GM12801 (cell line): ENCODE results near the gene FAM219A.

ENCODE experiments used
- TF ChIP-seq, protein P1 (sequence below): IDR thresholded peaks from one replicate; pipeline ENCODE4 v1.5.1; 2011; ENCODE audit warnings: control low read depth; ENCODE audit not compliant: insufficient read length; ENCODE audit errors: extremely low read depth

FAM219A gene

GRCh38 chr9:34458013-34458958 is at the start of gene FAM219A, which contains the start of gene DNAI1:
FAM219A (minus strand) TSS chr9:34458570; CDS start chr9:34458263, 307 bp downstream.
DNAI1 (plus strand) TSS chr9:34458805; CDS start chr9:34459006, 201 bp downstream.
- TF ChIP-seq, protein P1, sequence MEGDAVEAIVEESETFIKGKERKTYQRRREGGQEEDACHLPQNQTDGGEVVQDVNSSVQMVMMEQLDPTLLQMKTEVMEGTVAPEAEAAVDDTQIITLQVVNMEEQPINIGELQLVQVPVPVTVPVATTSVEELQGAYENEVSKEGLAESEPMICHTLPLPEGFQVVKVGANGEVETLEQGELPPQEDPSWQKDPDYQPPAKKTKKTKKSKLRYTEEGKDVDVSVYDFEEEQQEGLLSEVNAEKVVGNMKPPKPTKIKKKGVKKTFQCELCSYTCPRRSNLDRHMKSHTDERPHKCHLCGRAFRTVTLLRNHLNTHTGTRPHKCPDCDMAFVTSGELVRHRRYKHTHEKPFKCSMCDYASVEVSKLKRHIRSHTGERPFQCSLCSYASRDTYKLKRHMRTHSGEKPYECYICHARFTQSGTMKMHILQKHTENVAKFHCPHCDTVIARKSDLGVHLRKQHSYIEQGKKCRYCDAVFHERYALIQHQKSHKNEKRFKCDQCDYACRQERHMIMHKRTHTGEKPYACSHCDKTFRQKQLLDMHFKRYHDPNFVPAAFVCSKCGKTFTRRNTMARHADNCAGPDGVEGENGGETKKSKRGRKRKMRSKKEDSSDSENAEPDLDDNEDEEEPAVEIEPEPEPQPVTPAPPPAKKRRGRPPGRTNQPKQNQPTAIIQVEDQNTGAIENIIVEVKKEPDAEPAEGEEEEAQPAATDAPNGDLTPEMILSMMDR = no peak

GRCh38 chr9:34507966-34508365 is 49.6 kb upstream of the FAM219A start:
- TF ChIP-seq, protein P1 = no peak

GRCh38 chr9:34507556-34507955 is 49.2 kb upstream of the FAM219A start:
- TF ChIP-seq, protein P1 = no peak

- TF ChIP-seq, protein P1 = no peak
Observed at GRCh38 chr9:34506623-34507022, 48.3 kb upstream of the FAM219A start.

DNA sequence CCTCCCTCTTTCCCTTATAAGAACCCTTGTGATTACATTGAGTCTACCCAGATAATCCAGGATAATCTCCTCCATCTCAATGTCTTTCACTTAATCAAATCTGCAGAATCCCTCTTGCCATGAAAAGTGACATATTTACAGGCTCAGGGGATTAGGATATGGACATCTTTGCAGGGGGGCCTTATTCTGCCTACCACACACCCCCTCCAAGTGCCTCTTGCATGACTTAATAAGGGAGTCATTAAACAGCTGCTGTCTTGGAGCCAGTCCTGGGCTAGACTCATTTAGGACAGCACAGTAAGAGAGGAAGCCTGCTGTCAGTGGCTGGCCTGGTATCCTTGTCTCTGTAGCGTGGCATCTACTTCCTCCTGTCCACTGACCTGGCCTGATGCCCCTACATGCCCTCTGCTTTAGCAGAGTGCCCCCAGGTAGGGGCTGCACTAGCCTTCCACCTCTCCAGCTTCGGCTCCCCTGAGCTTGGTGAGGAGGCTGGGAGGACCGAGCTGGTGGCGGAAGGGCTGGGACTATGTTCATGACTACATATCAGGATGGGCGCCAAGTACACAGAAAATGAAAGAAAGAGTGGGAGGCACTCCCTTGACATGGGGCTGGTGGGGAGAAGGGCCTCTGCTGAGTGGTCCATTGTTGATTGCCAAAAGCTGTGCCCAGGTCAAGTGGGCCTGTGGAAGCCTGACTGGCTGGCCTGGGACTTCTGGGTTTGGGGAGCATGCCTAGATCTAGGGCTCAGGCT is 47.2 kb upstream of the FAM219A start:
- TF ChIP-seq, protein P1 = no peak

- TF ChIP-seq, protein P1 = no peak
Observed at GRCh38 chr9:34503406-34503805, 45.0 kb upstream of the FAM219A start.

- TF ChIP-seq, protein P1 = no peak
Observed at GRCh38 chr9:34502891-34503290, 44.5 kb upstream of the FAM219A start.
